OCI-LY1 (cell line): ENCODE data around the gene ASGR1.

Experiments used
- H2AFZ ChIP-seq: fragments of 200-600 bp; sonication (generic), shearing (Covaris generic); 2 replicates; pipeline ENCODE4 v1.6.0; 2014; ENCODE audit warnings: antibody characterized with exemption, mild to moderate bottlenecking, low read length
- H3F3A ChIP-seq: fragments of 200-600 bp; sonication (generic), shearing (Covaris generic); 2 replicates; pipeline ENCODE4 v1.6.0; 2014; ENCODE audit warnings: mild to moderate bottlenecking, antibody characterized with exemption, low read length, moderate library complexity; ENCODE audit not compliant: insufficient read depth
- H3K27ac ChIP-seq: fragments of 200-600 bp; sonication (generic); 2 replicates; pipeline ENCODE4 v1.5.1; 2014; ENCODE audit warnings: low read length, mixed run types, mild to moderate bottlenecking, low read depth; ENCODE audit not compliant: poor library complexity, severe bottlenecking
- H3K27me3 ChIP-seq: fragments of 200-600 bp; sonication (generic); 2 replicates; pipeline ENCODE4 v1.6.0; 2014; ENCODE audit warnings: antibody characterized with exemption, mild to moderate bottlenecking, low read length, moderate library complexity; ENCODE audit not compliant: insufficient read depth
- H3K36me3 ChIP-seq: fragments of 200-600 bp; sonication (generic); 2 replicates; pipeline ENCODE4 v1.6.1; 2014; ENCODE audit warnings: mild to moderate bottlenecking, antibody characterized with exemption, low read length, moderate library complexity, mixed read lengths; ENCODE audit not compliant: insufficient read depth
- H3K4me1 ChIP-seq: fragments of 200-600 bp; sonication (generic); 2 replicates; pipeline ENCODE4 v1.5.1; 2014; ENCODE audit warnings: mild to moderate bottlenecking, low read length, moderate library complexity; ENCODE audit not compliant: insufficient read depth, severe bottlenecking
- H3K4me2 ChIP-seq: fragments of 200-600 bp; sonication (generic), shearing (Covaris generic); 2 replicates; pipeline ENCODE4 v1.6.1; 2014; ENCODE audit warnings: low read length
- H3K4me3 ChIP-seq: fragments of 200-600 bp; sonication (generic); 2 replicates; pipeline ENCODE4 v1.5.1; 2014; ENCODE audit warnings: low read length, low read depth, mild to moderate bottlenecking, mixed read lengths; ENCODE audit not compliant: poor library complexity, severe bottlenecking
- H3K79me2 ChIP-seq: fragments of 200-600 bp; shearing (Covaris generic); 2 replicates; pipeline ENCODE4 v1.6.1; 2016; ENCODE audit warnings: mixed run types, low read length, mixed read lengths; ENCODE audit not compliant: insufficient read depth
- H3K9ac ChIP-seq: fragments of 200-600 bp; sonication (generic), shearing (Covaris generic); 2 replicates; pipeline ENCODE4 v1.6.1; 2014; ENCODE audit warnings: mild to moderate bottlenecking, low read length, mixed read lengths
- H3K9me2 ChIP-seq: fragments of 200-600 bp; sonication (generic), shearing (Covaris generic); 2 replicates; pipeline ENCODE4 v1.6.1; 2014; ENCODE audit warnings: low read depth, mild to moderate bottlenecking, low read length, mixed read lengths
- H3K9me3 ChIP-seq: fragments of 200-600 bp; shearing (Covaris generic); 2 replicates; pipeline ENCODE4 v1.6.1; 2014; ENCODE audit warnings: low read length, mixed read lengths
- H4K20me1 ChIP-seq: fragments of 200-600 bp; sonication (generic), shearing (Covaris generic); 2 replicates; pipeline ENCODE4 v1.6.0; 2016; ENCODE audit warnings: mild to moderate bottlenecking, low read length; ENCODE audit not compliant: insufficient read depth
- EZH2 ChIP-seq: fragments of 200-600 bp; sonication (generic), shearing (Covaris generic); IDR thresholded peaks from 2 replicates; pipeline ENCODE4 v1.8.0; 2017; ENCODE audit warnings: borderline replicate concordance, mixed run types, mild to moderate bottlenecking, antibody characterized with exemption, low read length, moderate library complexity, mixed read lengths
- TF ChIP-seq, protein P1 (sequence below): fragments of 200-600 bp; sonication (generic), shearing (Covaris generic); IDR thresholded peaks from 2 replicates; pipeline ENCODE4 v1.5.1; 2017; ENCODE audit warnings: mild to moderate bottlenecking, antibody characterized with exemption, low read length, moderate library complexity, mixed read lengths

ASGR1 gene

DNA sequence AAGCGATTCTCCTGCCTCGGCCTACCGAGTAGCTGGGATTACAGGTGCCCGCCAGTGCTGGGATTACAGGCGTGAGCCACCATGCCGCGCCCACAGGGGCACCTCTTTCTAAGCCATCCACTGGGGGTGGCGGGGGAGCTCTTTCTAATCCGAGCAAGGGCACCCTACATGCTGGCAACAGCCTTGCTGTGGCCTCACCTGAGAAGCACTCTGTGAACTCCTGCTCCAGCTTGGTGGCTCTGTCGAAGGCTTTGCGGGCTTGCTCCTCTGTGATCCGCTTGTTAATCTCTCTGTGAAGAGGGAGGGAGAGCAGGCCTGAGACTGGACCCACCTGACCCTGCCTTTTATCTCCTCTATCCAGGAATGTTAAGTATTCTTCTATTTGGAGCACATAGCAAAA is 11.9 kb upstream of the ASGR1 start:
- H4K20me1 ChIP-seq: no peaks in the 10 kb centered on the region
- no peaks in the 10 kb centered on the region for H3F3A ChIP-seq
- H2AFZ ChIP-seq: no peak overlapping the region
- H3K4me2 ChIP-seq: no peak overlapping the region
- H3K9me2 ChIP-seq: no peaks in the 10 kb centered on the region
- H3K9me3 ChIP-seq: no peaks in the 10 kb centered on the region
- H3K4me1 ChIP-seq: no peaks in the 10 kb centered on the region
- no peak for TF ChIP-seq EZH2
- TF ChIP-seq, protein P1, sequence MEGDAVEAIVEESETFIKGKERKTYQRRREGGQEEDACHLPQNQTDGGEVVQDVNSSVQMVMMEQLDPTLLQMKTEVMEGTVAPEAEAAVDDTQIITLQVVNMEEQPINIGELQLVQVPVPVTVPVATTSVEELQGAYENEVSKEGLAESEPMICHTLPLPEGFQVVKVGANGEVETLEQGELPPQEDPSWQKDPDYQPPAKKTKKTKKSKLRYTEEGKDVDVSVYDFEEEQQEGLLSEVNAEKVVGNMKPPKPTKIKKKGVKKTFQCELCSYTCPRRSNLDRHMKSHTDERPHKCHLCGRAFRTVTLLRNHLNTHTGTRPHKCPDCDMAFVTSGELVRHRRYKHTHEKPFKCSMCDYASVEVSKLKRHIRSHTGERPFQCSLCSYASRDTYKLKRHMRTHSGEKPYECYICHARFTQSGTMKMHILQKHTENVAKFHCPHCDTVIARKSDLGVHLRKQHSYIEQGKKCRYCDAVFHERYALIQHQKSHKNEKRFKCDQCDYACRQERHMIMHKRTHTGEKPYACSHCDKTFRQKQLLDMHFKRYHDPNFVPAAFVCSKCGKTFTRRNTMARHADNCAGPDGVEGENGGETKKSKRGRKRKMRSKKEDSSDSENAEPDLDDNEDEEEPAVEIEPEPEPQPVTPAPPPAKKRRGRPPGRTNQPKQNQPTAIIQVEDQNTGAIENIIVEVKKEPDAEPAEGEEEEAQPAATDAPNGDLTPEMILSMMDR: no peak
- no peak overlapping the region for H3K27ac ChIP-seq
- no peaks in the 10 kb centered on the region for H3K79me2 ChIP-seq
- no peaks in the 10 kb centered on the region for H3K36me3 ChIP-seq
- H3K27me3 ChIP-seq: peaks cover 7% of the 10 kb centered on the region; the same call in 1 of the 2 replicates
- H3K9ac ChIP-seq: no peak overlapping the region
- H3K4me3 ChIP-seq: no peak overlapping the region

GRCh38 chr17:7190276-7190917 is 11.2 kb upstream of the ASGR1 start:
- Histone ChIP-seq H2AFZ (no peak overlapping the region), H3K79me2 (no peaks in the 10 kb centered on the region), H3K9me2 (no peaks in the 10 kb centered on the region), H3K36me3 (no peaks in the 10 kb centered on the region), H4K20me1 (no peaks in the 10 kb centered on the region), H3K27ac (no peak overlapping the region), H3F3A (no peaks in the 10 kb centered on the region), H3K4me1 (no peaks in the 10 kb centered on the region), H3K4me3 (no peak overlapping the region), H3K9ac (no peak overlapping the region), H3K4me2 (no peak overlapping the region), H3K9me3 (no peaks in the 10 kb centered on the region), H3K27me3 (peaks cover 7% of the 10 kb centered on the region; the same call in 1 of the 2 replicates)
- TF ChIP-seq, protein P1: no peak
- TF ChIP-seq EZH2: no peak

DNA sequence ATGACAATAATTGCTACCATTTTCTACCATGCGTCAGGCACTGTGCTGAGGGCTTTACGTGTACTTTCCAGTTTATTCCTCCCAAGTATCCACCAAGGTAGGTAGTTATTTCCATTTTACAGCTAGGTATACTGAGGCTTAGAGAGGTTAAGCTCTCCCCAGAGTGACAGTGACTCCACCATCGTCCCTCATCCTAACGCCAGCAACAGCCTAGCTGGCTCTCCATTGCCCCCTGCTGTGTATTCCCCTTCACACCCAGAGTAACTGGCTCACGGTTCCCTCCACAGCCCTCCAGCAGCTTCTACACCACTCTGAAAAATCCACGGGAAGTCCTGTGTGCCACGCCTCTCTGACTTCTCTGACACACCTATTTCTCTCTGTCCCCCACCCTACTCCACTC is 7.1 kb upstream of the ASGR1 start:
- H3K9me2 ChIP-seq: no peaks in the 10 kb centered on the region
- TF ChIP-seq EZH2: no peak
- TF ChIP-seq, protein P1: peak; percentile 38; the same call in 1 of the 2 replicates
- H3K4me3 ChIP-seq: no peak overlapping the region

More for the DNA sequence above, 7.1 kb upstream of the ASGR1 start:
- Histone ChIP-seq H2AFZ (no peak overlapping the region), H3K27me3 (no peaks in the 10 kb centered on the region; the same call in 1 of the 2 replicates), H3K9ac (no peak overlapping the region), H3K4me2 (no peak overlapping the region), H3K36me3 (no peaks in the 10 kb centered on the region), H3K79me2 (no peaks in the 10 kb centered on the region), H3F3A (no peaks in the 10 kb centered on the region), H3K9me3 (no peaks in the 10 kb centered on the region), H3K4me1 (no peaks in the 10 kb centered on the region), H4K20me1 (no peaks in the 10 kb centered on the region), H3K27ac (no peak overlapping the region)
